KOPT-K1 (cell line): ENCODE measurements around the gene CLDN9.

ENCODE experiments used
- H3K27ac ChIP-seq: fragments of 200-600 bp; sonication (generic); 2 replicates; pipeline ENCODE4 v1.5.1; 2016; ENCODE audit warnings: antibody characterized with exemption, mild to moderate bottlenecking, low read depth, low read length; ENCODE audit not compliant: poor library complexity, severe bottlenecking
- H3K36me3 ChIP-seq: fragments of 200-600 bp; sonication (generic); 2 replicates; pipeline ENCODE4 v1.5.1; 2017; ENCODE audit warnings: antibody characterized with exemption, mild to moderate bottlenecking, low read length, moderate library complexity; ENCODE audit not compliant: insufficient read depth
- H3K9me3 ChIP-seq: fragments of 200-600 bp; sonication (generic); 2 replicates; pipeline ENCODE4 v1.5.1; 2017; ENCODE audit warnings: antibody characterized with exemption, low read length, mild to moderate bottlenecking; ENCODE audit not compliant: insufficient read depth, poor library complexity, severe bottlenecking

CLDN9 gene

DNA sequence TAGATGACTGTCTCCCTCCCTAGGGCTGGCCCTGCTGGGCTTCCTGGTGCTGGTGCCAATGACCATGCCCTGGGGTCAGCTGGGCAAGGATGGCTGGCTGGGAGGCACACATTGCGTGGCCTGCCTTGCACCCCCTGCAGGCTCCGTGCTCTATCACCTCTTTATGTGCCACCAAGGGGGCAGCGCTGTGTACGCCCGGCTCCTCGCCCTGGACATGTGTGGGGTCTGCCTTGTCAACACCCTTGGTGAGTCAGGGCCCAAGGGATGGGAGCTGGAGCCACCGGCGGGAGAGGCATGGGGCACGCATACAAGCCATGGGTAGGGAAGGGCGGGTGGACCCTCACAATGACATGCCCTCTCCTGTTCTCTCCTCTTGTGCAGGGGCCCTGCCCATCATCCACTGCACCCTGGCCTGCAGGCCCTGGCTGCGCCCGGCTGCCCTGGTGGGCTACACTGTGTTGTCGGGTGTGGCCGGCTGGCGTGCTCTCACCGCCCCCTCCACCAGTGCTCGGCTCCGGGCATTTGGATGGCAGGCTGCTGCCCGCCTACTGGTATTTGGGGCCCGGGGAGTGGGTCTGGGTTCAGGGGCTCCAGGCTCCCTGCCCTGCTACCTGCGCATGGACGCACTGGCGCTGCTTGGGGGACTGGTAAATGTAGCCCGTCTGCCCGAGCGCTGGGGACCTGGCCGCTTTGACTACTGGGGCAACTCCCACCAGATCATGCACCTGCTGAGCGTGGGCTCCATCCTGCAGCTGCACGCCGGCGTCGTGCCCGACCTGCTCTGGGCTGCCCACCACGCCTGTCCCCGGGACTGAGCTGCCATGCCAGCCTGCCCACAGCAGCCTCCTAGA, 41.4 kb upstream of the CLDN9 start:
- peaks cover 58% of the 10 kb centered on the region for H3K36me3 ChIP-seq
- H3K9me3 ChIP-seq = no peaks in the 10 kb centered on the region
- no peak overlapping the region for H3K27ac ChIP-seq

DNA sequence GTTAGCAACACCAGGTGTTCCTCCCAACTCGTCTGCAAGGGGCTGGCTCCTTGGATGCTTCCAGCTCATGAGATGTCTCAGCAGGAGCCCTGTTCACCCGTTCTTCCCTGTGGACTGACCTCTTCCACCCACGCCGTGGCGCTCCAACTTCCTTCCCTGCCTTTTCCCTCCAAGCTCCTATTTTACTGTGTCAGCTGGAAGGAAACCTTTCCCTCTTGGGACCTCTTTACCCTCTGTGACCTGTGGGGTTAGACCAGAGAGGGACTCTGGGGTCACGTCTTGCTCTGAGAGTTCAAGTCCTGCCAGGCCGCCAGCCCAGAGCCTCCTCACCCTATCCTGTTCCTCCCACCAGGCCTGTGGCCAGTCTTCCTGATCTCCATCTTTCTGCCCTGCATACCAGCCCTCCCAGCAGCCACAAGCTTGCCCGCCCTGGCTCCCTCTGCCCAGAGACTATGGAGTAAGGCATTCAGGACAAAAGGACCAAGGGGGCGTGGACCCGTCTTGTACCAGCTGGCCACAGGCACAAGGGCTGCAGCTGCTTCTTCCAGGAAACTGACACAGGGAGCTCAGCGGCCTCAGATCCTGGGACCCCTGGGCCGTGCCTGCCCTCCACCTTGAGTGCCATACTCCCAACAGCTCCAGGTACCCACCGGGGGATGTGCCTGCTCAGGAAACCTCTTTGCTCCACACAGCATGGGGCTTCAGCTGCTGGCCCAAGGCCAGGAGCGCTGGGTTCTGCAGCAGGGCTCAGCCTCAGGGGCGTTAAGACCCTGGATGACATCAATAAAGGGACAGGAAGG, 40.5 kb upstream of the CLDN9 start:
- H3K36me3 ChIP-seq = peaks cover 66% of the 10 kb centered on the region
- no peak overlapping the region for H3K27ac ChIP-seq
- H3K9me3 ChIP-seq = no peaks in the 10 kb centered on the region

DNA sequence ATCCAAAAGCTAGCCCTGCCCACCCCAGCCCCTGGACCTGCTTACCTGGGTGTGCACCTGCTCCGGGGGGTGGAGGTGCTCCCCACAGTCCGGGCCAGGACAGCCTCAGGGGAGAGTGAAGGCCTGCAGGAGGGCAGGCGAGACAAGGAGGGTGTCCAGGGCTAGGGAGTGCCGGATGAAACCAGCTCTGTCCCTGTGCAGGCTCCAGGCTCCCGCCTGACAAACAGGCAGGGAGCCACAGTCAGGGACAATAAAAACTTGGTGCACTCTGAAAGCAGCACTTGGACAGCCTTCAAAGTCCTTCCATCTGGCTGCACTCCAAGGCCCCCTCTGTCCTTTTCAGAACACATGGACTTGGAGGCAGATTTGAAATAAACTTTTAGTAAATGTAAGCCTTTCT, 39.6 kb upstream of the CLDN9 start:
- Histone ChIP-seq H3K36me3 (peaks cover 75% of the 10 kb centered on the region), H3K9me3 (no peaks in the 10 kb centered on the region), H3K27ac (no peak overlapping the region)

DNA sequence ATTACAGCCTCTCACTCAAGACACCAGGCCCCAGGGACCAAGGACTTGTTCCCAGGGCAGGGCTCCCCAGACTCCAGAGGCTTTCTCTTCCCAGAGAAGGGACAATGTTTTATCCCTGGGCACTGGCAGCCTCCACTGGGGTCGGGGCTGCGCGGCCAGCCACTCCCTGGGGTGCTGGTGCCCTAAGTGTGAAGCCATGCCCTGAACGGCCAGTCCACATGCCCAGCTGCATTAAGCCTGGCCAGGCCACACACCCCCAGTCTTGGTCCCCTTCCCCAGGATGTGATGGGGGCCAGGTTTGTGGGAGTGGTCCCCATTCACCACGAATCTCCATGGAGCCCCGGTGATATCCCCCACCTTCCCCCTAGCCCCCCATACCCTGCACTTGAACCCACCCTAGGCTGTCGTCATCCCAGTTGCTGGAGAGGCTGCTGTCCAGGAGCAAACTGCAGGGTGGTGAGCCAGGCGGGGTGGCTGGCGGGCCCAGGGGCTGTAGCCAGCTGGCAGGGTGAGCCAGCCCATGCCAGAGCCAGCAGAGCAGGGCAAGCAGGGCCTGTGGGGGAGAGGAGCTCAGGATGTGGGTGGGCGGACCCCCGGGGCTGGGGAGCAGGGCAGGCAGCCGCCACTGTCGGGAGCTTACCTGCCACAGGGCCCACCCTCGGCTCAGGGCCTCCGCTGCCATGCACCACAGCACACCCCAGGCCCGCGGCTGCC, 39.0 kb upstream of the CLDN9 start:
- Histone ChIP-seq H3K9me3 (no peaks in the 10 kb centered on the region), H3K27ac (no peak overlapping the region), H3K36me3 (peaks cover 80% of the 10 kb centered on the region)

DNA sequence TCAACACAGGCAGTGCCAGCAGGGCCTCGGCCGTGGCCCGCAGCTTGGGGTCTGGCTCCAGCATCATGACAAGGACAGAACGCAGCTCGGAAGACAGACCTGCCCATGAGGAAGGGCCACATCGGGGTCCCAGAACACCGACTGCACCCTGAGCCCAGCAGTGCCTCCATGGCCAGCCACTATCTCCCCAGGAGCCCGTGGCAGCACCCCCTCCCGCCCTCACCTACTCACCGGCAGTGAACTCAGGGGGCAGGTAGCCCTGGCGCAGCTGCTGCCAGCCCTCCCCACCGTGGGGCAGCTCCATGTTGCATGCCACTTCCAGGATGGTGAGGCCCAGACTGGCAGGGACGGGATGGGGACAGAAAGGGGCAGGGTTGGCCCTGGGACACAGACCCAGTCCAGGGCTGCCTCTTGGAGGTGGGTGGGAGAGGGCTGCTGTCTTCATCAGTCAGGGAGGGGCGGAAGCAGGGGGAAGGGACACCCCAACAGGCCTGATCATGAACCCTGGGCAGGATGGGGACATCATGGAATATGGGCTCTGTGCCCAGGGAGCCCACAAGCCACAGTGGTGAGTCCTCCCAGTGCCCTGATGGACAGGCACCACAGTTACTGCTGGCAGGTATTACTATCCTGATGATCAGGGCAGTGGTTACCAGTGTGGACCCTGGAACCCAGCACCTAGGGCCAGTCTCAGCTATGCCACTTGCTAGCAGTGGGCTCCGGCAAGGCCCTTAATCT, 38.2 kb upstream of the CLDN9 start:
- H3K36me3 ChIP-seq = peaks cover 80% of the 10 kb centered on the region
- no peak overlapping the region for H3K27ac ChIP-seq
- no peaks in the 10 kb centered on the region for H3K9me3 ChIP-seq

DNA sequence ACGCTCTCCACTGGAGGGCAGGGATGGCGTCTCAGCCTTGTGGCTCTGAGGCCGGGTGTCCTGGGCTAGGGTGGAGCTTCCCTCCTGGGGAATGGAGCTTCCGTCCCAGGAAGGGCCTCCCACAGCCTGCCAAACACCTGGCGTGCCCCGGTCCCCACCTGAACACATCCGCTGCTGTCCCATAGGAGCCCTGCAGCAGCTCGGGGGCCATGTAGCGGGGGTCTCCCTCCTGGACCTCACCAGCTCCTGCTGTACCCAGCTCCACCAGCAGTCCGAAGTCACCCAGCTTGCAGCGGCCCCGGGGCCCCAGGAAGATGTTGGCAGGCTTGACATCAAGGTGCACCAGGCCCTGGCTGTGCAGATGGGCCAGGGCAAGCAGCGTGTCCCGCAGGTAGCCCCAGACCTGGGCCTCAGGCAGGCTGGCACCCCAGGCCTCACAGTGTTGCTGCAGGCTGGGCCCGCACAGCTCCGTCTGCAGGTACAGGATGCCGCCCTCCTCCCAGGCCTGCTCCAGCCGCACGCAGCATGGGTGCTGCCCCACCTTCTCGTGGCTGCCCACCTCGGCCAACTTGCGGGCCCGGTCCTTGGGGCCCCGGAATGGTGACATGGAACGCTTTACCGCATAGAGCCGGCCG, 37.4 kb upstream of the CLDN9 start:
- Histone ChIP-seq H3K36me3 (peaks cover 80% of the 10 kb centered on the region), H3K9me3 (no peaks in the 10 kb centered on the region), H3K27ac (no peak overlapping the region)

DNA sequence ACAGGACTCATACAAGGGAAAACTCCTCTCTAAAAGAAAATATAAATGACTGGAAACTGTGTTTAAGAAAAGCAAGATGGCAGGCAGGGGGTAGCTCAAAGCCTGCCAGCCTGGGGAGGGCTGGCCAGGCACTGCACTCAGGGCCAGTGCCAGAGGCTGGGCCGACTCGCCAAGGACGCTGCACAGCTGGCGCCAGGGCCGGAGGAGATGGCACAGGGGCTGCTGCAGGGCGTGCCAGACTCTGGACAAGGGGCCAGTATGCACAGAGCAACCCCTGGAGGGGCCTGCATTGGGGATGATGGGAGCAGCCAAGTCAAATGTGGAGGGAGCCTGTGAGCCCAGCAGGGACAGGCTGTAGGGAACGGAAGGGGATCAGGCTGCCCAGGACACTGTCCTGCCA, 36.5 kb upstream of the CLDN9 start:
- Histone ChIP-seq H3K9me3 (no peaks in the 10 kb centered on the region), H3K27ac (no peak overlapping the region), H3K36me3 (peaks cover 73% of the 10 kb centered on the region)

DNA sequence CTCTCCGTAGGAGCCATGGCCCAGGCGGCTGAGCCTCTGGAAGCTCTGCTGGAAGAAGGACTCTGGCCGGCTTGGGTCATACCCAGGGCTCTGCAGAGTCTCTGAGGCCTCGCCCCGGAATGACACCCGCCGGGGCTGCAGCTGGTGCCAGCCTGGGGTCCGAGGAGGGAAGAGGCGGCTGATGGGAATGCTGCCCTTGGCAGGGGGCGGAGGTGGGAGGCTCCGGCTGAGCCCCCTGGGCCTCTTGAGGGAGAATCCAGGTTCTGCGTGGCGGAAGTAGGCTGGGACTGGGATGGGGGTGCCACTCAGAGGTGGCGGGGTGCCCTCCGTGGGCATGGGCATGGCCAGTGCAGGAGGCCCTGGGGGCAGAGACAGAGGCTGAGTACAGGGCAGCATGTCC, 36.0 kb upstream of the CLDN9 start:
- peaks cover 68% of the 10 kb centered on the region for H3K36me3 ChIP-seq
- H3K27ac ChIP-seq = no peak overlapping the region
- no peaks in the 10 kb centered on the region for H3K9me3 ChIP-seq

DNA sequence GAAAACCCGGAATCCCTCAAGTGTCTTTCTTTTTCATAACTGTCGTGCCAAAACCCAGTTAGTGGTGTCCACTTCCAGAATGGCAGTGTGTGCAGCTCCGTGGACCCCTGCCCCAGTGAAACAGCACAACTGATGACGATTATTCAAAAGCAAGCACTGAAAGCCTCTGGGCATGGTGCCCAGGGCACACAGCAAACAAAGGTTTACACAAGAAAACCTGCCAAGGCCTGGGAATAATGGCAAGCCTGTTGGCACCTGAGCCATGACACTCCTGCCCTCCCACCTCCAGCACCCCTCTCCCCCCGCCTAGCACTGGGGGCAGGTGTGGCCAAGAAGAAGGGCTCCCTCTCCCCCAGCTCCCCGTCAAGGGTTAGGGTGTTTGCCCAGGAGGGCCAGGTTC, 35.3 kb upstream of the CLDN9 start:
- no peak overlapping the region for H3K27ac ChIP-seq
- no peaks in the 10 kb centered on the region for H3K9me3 ChIP-seq
- H3K36me3 ChIP-seq = peaks cover 61% of the 10 kb centered on the region

DNA sequence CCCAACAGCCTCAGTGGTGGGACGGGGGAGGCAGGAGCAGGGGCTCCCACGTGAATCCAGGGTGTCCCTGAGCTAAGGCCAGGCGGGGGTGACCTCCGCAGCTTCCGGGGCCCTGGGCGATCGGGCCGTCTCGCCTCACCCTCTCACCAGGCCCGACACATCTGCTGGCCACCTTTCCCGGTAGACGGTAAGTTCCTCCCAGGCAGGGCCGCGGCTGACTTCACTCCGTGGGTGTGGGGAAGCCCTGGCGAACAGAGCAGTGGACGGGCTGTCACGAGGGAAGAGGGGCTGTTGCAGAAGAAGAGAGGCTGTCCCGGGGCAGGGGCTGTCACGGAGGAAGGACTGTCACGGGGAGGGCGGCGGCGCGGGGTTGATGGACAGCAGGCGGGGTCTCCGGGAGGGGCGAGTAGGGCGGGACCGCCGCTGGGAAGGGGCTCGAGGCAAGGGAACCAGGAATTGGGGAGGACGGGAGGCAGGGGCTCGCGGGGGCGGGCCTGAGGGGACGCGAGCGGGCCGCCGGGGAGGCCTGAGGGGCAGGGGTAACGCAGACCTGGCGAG, 33.0 kb upstream of the CLDN9 start:
- H3K9me3 ChIP-seq = no peaks in the 10 kb centered on the region
- peaks cover 37% of the 10 kb centered on the region for H3K36me3 ChIP-seq
- H3K27ac ChIP-seq = peak overlapping the region; percentile 90

DNA sequence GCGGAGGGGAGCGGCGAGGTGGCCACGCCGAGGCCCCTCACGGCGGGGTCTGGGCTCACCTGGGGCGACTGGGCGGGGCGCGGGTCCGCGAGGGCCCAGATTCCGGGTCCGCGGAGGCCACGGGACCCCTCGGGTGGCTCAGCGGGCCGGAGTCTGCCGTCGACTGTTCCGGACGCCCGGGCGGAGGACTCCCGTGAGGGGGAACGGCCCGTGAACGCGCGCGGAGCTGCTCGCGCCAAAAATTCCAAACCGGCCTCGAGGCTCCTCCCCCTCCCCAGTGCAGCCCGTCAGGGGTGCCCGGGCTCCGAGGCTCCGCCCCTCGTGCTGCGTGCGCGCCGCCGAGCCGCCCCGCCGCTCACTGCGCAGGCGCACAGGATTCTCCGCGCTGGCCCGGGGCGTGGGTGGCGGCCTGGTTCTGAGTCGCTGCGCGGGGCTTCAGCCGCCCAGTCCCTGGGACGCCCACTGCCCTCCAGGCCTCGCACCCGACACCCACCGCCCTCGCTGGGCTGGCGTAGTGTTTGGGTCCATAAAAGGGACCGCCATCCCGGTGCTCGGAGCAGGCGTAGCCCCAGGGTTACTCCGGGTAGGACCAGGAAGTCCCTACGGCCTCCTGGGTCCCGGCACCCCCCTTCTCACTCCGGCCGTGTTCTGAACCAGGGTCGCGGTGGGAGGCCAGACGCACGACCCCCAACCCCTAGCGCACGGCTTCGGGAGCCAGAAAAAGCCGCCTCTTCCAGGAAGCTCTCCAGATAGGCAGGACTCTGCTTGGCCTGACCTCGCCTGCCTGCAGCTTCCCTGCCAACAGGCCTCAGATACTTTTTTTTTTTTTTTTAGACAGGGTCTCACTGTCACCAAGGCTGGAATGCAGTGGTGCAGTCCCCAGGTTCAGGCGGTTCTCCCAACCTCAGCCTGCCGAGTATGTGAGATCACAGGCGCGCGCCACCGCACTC, 32.2 kb upstream of the CLDN9 start, which contains the start of gene PKMYT1:
PKMYT1 (minus strand) TSS at position 220 of the 950 bp plus-strand sequence. CDS start 789 bp downstream, outside the sequence.
- H3K9me3 ChIP-seq = no peaks in the 10 kb centered on the region
- peaks cover 30% of the 10 kb centered on the region for H3K36me3 ChIP-seq
- H3K27ac ChIP-seq = peak within 1 kb of the TSS; percentile 90

DNA sequence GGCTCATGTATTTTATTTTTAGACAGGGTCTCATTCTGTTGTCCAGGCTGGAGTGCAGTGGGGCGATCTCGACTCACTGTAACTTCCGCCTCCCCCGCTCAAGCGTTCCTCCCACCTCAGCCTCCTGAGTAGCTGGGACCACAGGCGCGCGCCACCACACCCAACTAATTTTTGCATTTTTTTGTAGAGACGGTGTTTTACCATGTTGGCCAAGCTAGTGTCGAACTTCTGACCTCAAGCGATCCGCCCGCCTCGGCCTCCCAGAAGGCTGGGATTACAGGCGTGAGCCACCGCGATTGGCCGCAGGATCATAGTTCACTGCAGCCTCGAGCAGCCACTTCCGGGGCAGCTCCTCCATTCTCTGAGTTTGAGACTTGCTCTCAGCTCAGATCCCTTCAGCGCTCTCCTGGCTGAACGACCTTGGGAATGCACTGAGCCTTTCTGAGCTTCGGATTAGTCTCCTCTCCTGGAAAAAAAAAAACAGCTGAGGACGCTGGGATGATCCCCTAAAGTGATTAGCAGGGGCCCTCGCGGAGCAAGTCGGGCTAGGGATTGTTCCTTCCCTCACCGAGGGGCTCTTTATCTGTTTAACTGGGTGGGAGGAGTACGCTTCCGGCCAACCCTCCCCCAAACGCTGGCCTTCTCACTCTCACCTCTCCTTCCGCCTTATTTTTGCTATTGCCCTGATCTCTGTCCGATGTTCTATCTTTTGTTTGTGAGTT, 31.4 kb upstream of the CLDN9 start:
- Histone ChIP-seq H3K36me3 (peaks cover 22% of the 10 kb centered on the region), H3K9me3 (no peaks in the 10 kb centered on the region), H3K27ac (peak overlapping the region; percentile 90)

DNA sequence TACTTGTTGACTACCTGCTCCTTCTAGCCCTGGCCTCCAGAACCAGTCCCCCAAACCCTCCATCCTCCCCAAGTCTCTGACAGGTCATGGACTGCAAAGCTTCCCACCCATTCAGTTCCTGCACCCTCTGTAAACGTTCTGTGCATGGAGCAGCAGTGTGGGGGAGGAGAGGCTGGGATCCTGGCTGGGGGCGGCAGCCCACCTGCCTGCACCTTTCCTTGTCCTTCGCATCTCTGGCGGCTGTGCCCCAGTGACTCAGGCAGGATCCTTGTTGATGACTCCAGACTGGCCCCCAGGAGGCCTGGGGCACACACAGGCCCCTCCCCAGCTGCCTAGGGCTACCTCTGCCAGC, 30.8 kb upstream of the CLDN9 start:
- Histone ChIP-seq H3K9me3 (no peaks in the 10 kb centered on the region), H3K27ac (no peak overlapping the region), H3K36me3 (peaks cover 16% of the 10 kb centered on the region)
